ENCODE data around the gene WDFY1. TPM values are rescaled to one million over a fixed set of nuclear protein-coding genes. Genes with fewer than 3 reads are reported as not detected.

The WDFY1 gene
- total RNA-seq, 1 donor from 2014 or later = 26.2 TPM

DNA sequence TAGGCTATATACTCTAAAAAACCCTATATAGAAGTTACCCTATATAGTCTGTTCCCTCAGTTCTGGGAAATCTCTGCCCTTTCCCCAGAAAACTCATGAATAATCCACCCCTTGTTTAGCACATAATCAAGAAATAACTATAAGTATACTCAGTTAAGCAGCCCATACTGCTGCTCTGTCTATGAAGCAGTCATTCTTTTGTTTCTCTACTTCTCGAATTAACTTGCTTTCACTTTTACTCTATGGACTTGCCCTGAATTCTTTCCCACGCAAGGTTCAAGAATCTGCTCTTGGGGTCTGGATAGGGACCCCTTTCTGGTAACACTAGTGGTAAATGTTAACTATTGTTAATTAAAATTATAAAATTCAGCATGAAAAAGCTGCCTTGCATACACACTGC, 90.4 kb downstream of the WDFY1 start:
- TF ChIP-seq CTCF (IDR thresholded peaks at IDR 0.05) = no peak
- Histone ChIP-seq H3K9me3 (no peaks in the 10 kb centered on the region), H3K27ac (no peak overlapping the region), H3K27me3 (no peaks in the 10 kb centered on the region), H3K36me3 (peaks cover 0 to 3% of the 10 kb centered on the region in 2 donors), H3K4me1 (no peaks in the 10 kb centered on the region), H3K4me3 (no peak overlapping the region)
- DNase-seq (ENCODE audit: low spot score in 2 of 2) = no peak
- intact Hi-C loops (cut with DNase I) = no loop called here

DNA sequence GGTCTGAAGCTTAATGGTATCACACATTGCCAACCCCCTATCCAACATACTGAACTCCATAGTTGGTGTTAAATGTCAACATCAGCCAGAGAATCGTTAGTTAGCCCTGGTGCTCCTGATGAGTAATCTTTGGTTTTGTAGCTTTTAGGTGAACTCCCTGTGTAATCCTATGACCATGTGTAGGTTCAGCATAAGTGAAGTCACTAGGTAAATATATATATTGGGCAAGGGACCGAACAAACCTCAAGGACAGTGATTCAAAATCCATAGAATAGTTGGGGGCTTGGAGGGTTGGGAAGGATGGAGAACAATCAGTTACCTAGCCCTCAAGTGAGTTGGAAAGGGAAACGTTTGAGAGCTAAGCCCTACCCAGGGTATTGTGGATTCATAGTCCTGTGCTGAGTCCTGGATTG, 91.7 kb downstream of the WDFY1 start:
- no peak for TF ChIP-seq CTCF (IDR thresholded peaks at IDR 0.05)
- Histone ChIP-seq H3K27me3 (no peaks in the 10 kb centered on the region), H3K27ac (no peak overlapping the region), H3K9me3 (no peaks in the 10 kb centered on the region), H3K4me3 (no peak overlapping the region), H3K4me1 (no peaks in the 10 kb centered on the region), H3K36me3 (peaks cover 0 to 4% of the 10 kb centered on the region in 2 donors)
- intact Hi-C loops (cut with DNase I) = no loop called here
- DNase-seq (ENCODE audit: low spot score in 2 of 2) = no peak

DNA sequence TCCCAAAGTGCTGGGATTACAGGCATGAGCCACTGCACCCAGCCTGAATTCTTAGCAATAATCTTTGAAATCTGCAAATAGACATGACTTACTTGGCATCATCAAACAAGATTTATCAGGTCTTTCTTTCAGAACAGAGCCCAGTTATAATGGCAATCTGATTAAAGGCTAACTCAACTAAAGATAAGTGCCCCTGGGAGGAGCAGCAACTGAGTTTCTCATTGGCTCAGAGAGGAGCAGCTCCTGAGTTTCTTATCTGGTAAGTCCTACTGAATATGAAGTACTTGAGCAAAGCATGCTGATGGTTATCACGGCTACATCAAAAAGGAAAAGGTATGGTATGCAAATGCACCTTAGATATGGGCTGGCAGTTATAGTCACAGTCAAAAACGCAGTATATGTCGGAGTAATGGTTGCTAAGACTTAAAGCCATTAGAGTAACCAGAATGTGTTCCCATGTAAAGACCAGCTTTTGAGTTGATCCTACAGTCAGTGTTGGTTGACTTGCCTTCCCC, 92.8 kb downstream of the WDFY1 start:
- no peak for TF ChIP-seq CTCF (IDR thresholded peaks at IDR 0.05)
- H3K27me3 ChIP-seq = no peaks in the 10 kb centered on the region
- intact Hi-C loops (cut with DNase I) = no loop called here
- no peak overlapping the region for H3K4me3 ChIP-seq
- no peak overlapping the region for H3K27ac ChIP-seq
- DNase-seq (ENCODE audit: low spot score in 2 of 2) = no peak
- H3K36me3 ChIP-seq = peaks cover 0 to 7% of the 10 kb centered on the region in 2 donors
- no peaks in the 10 kb centered on the region for H3K9me3 ChIP-seq
- no peaks in the 10 kb centered on the region for H3K4me1 ChIP-seq

DNA sequence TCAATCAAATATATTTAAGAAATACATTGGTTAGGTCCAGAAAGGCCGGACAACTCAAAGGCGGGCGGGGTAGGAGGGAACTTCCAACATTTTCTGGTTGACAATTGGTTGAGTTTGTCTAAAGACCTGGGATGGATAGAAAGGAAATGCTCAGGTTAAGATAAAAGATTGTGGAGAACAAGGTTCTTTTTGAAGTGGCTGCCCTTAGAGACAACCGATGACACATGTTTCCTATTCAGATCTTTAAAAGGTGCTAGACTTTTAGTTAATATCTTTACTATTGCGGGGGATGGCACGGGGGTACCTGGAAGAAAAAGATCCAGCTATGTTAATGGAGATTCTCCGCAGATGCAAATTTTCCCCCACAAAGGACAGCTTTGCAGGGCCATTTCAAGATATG, 97.7 kb downstream of the WDFY1 start:
- H3K4me3 ChIP-seq = no peak overlapping the region
- H3K9me3 ChIP-seq = no peaks in the 10 kb centered on the region
- DNase-seq (ENCODE audit: low spot score in 2 of 2) = no peak
- intact Hi-C loops (cut with DNase I) = no loop called here
- H3K27ac ChIP-seq = no peak overlapping the region
- H3K4me1 ChIP-seq = no peaks in the 10 kb centered on the region
- TF ChIP-seq CTCF (IDR thresholded peaks at IDR 0.05) = no peak
- H3K27me3 ChIP-seq = no peaks in the 10 kb centered on the region
- H3K36me3 ChIP-seq = peaks cover 0 to 4% of the 10 kb centered on the region in 2 donors

DNA sequence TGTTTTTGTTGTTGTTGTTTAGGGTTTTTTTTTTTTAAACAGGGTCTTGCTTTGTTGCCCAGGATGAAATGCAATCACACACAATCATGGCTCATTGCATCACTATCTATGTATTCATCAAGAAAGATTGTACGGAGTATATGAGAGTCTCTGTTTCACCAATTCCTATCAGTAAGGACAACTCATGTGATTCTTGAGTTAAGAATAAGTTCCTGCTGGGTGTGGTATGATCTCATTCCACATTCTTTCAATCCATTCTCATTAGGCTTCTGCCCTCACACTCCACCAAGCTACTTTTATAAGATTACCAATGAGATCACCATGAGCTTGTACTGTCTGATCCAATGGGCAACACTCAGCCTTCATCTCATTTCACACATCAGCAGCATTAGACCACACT, 98.6 kb downstream of the WDFY1 start:
- no peak for TF ChIP-seq CTCF (IDR thresholded peaks at IDR 0.05)
- H3K4me3 ChIP-seq = no peak overlapping the region
- no peak for DNase-seq (ENCODE audit: low spot score in 2 of 2)
- H3K4me1 ChIP-seq = no peaks in the 10 kb centered on the region
- H3K27ac ChIP-seq = no peak overlapping the region
- peaks cover 0 to 4% of the 10 kb centered on the region in 2 donors for H3K36me3 ChIP-seq
- intact Hi-C loops (cut with DNase I) = no loop called here
- H3K9me3 ChIP-seq = no peaks in the 10 kb centered on the region
- H3K27me3 ChIP-seq = no peaks in the 10 kb centered on the region

Measured in ascending aorta (tissue), 2 donors.